GM10847 (cell line): Measurements from ENCODE around the gene ZNF507.

ENCODE experiments used
- POLR2A ChIP-seq: IDR thresholded peaks from 2 replicates; pipeline ENCODE4 v1.6.1; 2011; ENCODE audit not compliant: insufficient read length; ENCODE audit errors: extremely low read depth

Gene ZNF507

GRCh38 chr19:32415669-32416068 lies 70.3 kb downstream of the ZNF507 start:
- no peak for TF ChIP-seq POLR2A

- no peak for TF ChIP-seq POLR2A
Measured at GRCh38 chr19:32416749-32417456, 71.5 kb downstream of the ZNF507 start.

DNA sequence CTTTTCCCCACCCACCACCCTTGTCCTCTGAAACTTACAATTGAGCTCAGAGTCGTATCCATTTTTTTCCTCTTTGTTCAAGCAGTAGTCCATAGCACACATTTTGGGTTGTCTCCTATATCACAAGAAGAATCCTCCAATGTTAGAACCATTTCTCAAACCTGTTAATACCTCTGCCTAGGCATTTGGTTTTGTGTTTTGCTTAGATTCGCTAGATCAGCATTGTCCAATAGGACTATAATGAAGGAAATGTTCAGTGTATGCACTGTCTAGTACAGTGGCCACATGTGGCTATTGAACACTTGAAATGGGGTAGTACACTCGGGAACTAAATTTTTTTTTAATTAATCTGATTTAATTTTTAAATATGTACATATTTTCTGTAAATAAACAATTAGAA lies 72.7 kb downstream of the ZNF507 start:
- TF ChIP-seq POLR2A, result no peak

- TF ChIP-seq POLR2A, result no peak
Measured at GRCh38 chr19:32421589-32422361, 76.4 kb downstream of the ZNF507 start.

DNA sequence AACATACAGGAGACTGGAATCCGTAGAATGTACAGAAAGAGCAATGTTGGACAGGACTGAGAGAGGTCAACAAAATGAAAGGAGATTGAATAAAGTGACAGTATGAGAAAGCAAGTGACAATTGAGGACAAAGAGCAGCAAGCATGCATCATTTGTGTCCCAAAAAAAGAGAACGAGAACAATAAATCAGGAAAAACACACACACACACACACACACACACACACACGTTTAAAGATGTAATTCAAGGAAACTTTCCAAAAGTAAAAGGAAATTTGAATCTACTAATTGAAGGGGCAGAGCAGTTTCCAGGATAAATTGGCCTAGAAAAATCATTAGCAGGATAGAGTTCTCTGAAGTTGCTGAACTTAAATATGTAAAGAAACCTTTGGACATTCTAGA lies 77.0 kb downstream of the ZNF507 start:
- no peak for TF ChIP-seq POLR2A

DNA sequence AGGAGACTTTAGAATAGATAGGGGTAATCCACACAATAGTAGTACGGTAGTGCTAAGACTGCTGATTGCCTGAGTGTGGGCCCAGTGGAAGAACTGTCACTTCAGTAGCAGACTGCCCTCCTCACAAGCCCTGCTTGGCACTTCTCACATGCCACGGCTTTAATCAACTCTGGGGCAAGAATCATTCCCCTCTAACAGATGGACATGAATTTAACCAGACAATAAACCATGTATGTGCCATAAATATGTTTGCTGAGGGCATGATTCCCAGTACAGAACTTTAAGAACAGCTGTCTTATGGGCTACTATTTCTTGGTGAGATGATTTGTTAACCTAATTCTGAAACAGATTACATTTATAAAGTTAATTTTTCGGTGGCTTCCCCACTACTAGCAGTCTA lies 82.1 kb downstream of the ZNF507 start:
- no peak for TF ChIP-seq POLR2A

DNA sequence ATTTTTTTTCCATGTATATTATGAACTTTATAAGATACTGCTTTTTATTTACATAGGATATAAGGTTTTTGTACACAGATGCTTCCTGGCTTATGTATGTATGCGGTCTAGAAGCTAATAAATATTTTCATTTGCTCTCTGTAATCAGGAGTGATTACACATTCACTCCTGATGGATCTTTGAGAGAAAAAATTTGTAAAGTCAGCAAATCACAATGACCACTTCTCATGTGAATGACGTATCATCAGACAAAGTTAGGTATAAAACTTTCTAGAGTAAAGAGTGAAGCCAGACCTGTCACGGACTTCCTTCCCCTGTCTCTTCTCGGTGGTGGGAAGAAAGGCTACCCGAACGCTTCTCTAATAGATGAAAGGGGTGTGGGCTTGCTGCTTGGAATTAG lies 91.3 kb downstream of the ZNF507 start:
- TF ChIP-seq POLR2A, result no peak

DNA sequence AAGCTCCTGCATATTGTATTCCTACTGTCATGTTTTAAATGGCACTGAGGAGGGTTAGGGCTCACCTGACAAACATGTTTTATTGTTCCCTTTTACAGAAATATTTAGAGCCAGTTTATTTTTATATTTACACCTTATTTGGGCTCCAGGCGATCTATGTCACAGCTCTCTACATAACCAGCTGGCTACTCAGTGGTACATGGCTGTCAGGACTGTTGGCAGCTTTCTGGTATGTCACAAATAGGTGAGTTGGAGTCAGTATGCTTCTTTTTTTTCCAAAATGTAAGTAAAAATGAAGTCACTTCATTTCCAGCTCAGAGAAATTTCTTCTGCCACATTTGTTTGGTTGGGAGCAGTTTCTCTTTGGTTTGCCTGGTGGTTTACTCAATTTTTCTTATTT lies 91.7 kb downstream of the ZNF507 start:
- TF ChIP-seq POLR2A, result no peak
